GM18861 (cell line): ENCODE measurements around the gene SCGB2B2.
A peak's percentile ranks its signal among the peaks of the same experiment; 100 is the strongest.
"Not testable (repeated sequence)": the region's sequence is repeated elsewhere in the genome, so short reads cannot be mapped to it uniquely, and the experiment has no call there.

Experiments used
- ATAC-seq: cut with Tn5 transposase; IDR thresholded peaks from one replicate; pipeline ENCODE4 v1.9.1; 2021; ENCODE audit not compliant: unreplicated experiment

Gene SCGB2B2, protein sequence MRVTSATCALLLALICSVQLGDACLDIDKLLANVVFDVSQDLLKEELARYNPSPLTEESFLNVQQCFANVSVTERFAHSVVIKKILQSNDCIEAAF

DNA sequence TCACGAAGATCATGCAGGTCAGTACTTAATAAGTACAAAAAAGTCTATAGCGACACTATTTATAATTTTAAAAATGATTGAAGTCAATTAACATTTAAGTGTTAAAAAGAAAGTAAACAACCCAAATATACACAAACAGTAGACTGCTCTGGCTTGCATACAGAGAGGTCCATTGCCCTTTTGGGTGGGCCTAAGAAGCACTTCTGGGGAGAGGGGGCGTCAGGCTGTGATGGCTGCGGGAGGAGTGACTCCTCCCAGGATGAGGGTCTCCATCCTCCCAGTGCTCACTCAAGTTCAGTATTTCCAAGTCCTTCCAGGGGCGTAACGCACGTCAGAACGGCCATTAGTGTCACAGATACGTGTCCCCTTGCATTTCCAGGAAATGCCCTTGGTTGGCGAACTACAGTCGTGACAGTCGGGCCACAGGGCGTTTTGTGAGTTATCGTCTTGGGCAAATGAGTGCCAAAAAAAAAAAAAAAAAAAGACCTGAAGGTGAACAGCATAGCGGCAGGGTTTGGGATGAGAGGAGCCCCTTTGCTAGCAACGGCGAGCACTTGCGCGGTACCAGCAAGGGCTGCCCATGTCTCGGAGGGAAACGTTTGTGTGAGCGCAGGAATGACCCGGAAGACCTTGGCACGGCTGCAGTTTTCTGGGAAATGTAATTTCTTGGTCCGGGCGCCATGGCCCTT lies at the start of gene SCGB2B2:
SCGB2B2 (minus strand) TSS at position 463 of the 689 bp plus-strand sequence. CDS start 82,596 bp downstream, outside the sequence.
- ATAC-seq, result peak; percentile 35

DNA sequence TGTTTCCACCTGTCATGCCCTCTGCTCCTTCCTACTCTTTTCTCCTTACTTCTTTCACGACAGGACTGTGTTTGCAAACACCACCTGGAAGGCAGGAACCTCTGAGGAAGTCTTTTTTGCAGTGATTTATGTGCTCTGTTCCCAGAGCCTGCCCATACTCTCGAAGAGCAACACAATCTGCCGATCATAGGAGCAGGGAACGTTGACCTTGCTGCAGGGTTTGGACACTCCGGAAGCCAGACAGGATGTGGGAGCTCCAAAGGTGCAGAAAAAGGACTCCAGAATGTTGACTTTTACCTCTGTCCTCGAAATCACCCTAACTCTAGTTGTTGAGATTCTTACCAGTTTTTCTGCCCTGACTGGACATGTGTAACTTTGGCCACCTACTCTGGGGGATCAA lies 48.4 kb upstream of the SCGB2B2 start:
- ATAC-seq, result no peak

DNA sequence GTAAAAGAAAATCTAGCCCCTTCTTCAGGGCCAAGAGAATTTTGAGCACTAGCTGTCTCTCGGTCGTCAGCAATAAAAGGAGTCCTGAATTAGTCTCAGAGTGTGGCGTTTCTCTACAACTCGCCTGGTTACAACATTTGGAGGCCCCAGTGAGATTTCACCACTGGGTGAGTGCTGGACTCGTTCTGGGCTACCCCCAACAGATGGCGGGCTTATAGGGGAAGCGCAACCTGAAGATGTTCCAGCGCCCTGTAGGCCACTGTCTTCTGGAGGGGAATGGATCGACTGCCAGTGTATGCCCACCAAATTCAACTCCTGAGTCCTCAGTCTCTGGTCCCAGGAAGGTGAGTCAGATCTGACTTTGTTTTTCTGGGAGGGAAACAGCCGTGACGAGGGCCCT lies 45.4 kb upstream of the SCGB2B2 start:
- ATAC-seq, result no peak

DNA sequence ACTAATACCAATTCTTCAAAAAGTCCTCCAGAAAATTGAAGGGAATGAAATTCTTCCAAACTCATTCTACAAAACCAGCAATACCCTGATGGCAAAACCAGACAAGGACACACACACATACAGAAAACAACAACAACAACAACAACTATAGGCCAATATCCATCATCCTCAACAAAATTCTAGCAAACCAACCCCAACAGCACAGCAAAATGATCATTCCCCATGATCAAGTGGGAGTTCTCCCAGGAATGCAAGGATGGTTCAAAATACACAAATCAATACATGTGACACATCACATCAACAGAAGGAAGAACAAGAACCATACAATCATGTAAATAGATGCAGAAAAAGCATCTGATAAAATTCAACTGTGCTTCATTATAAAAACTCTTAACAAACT lies 38.4 kb upstream of the SCGB2B2 start:
- ATAC-seq, result no peak

DNA sequence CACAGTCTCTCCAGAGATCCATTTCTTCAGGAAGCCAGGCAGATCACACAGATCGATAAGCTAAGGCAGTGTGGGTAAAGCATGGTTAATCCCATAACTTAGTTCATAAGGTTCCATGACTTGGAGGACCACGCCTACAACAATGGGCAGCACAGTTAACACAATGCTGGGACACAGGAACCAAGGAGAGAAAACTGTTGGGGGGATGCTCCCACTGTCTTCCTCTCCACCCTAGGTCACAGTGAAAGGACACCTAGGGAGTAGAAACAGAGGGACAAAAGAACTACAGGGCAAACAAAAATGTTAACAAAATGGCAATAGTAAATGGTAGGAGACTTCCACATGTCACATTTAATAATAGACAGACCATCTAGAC lies 36.3 kb upstream of the SCGB2B2 start:
- no peak for ATAC-seq

DNA sequence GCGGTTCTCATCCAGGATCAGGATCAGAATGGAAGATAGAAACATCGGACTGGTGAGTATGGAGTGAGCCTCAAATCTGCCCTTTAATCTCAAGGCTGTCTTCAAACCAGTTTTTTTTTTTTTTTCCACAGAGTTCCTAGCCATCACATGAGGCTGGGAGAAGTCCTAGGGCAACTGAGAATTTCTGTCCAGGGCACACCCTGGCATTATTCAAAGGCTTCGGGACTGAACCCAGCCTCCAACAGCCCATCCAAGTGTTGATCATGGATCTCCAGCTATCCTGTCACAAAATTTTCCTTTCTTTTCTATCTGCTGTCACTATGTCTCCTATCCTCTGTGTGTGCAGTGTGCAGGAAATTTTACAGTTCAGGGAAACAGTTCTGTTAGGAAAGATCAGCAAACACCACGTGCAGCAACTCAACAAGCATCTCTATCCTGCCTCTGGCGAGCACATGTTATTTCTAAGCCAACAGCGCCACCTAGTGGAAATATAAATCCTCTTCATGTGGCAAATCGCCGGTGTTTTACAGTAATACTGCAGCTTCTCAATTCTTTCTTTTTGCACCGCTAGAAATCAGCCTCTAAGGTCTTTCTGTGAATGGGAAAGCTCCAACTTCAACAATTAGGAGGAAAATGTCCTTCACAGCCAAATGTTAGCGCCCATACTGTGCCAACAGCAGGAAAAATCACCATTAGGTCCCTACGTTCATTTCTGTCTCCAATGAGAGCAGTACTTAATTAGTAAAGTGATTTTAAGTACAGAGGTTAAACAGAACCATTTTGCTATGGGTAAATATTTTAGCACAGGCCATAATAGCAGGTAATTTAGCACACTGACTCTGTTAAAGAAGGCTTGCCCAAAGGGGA lies 35.7 kb upstream of the SCGB2B2 start:
- ATAC-seq, result no peak

DNA sequence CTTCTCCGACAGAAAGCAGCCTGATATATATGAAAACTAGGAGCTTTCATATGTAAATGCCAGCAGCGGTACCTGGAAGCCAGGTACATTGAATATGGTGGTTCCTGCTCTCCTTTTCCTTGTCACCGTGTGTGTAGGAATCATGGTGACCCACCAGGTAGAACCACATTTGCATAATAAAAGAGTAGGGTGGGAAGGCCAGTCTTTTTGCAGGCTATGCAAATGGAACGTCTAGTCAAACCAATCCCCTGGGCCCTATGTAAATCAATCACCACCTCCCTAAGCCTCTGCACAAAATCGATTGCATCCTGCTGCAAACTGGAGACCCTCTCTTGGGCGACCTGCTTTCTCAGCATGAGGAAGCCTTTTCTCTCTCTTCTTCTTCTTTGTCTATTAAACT lies 34.9 kb upstream of the SCGB2B2 start:
- no peak for ATAC-seq

DNA sequence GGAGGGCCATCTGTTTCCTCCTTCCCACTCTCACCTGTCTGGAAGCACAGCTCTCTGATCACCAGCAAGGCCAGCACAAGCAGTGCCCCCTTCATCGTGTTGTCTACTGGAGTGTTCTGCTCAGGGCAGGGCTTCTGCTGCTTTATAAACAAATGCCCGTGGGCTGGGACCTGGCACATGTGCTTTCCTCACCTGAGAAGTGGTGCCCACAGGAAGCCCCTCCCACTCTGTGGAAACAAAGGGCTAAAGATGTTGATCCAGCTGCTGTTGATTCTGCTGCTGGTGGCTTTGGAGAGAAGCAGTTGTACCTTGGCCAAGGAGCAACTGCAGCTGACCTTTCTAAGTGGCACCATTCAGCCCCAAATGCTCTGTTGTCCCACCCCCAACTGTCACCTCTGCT lies 30.7 kb upstream of the SCGB2B2 start:
- no peak for ATAC-seq

DNA sequence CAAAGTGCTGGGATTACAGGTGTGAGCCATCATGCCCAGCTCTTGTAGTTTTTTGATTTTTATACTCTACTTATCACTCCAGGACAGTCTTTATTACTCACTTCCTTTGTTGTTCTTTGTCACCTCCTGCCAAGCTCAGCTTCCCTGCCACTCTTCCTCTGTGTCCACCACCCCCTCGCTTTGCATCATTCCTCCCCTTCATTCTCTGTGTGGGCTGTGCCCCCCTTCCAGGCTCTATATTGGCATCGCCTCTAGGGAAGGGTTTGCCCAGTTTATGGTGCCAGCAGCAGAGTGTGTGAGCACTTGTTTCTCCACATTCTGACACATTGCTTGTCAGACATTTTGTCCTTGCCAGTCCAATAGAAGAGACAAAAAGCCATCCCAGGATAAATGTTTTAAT lies 15.6 kb upstream of the SCGB2B2 start:
- no peak for ATAC-seq

DNA sequence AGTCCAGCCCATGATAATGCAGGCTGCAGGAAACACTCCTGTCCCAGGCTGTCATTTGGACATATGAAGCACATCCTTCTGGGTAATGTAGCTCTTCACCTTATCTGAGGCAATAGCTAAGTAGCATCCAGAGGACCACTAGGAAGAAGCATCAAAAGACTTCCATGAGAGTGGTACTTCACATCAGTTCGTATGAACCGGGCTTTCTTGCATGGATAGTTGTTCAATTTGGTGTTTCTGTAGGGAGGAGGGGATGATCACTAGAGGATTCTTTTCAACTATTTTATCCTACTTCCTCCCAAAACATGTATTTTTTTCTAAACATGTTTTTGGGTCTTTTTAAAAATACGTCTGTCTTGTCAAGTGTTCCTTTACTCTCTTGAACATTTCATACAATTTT lies 13.4 kb upstream of the SCGB2B2 start:
- no peak for ATAC-seq

DNA sequence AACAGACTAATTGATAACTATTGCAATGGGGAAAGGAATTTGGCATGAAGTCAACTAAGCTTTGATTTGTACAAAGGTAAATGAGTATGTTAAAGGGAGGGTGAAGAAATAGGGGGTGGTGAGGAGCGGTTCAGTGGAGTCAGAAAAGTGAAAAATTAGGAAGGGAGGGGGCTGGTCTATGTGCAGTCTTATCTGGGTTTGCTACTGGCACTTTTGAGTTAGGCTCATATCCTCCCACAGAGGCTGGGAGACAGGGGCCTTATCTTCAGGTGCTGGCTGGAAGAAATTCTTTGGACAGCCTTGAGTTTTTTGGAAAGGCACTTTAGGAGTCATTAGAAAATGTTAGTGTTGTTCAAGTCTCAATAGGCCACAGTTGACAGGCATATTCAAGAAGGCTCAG lies 11.6 kb upstream of the SCGB2B2 start:
- ATAC-seq, result no peak

DNA sequence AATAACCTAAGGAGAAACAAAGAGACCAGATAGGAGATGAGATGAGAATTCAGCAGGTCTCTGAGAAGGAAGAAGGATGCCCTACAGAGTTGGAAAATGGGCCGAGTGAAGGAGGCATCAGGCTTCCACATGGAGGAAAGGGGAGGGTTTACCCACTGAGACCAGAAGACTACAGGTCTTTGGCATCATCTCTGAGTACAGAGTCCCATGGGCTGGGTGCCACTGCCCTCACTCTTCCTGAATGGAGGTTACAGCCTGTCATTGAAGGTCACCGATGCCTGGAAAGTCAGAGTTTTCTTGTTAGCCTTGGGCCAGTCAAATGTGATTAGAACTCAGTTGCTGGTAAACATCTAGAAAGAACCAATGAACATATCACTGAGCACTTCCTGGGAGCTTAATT lies 10.4 kb upstream of the SCGB2B2 start:
- no peak for ATAC-seq

DNA sequence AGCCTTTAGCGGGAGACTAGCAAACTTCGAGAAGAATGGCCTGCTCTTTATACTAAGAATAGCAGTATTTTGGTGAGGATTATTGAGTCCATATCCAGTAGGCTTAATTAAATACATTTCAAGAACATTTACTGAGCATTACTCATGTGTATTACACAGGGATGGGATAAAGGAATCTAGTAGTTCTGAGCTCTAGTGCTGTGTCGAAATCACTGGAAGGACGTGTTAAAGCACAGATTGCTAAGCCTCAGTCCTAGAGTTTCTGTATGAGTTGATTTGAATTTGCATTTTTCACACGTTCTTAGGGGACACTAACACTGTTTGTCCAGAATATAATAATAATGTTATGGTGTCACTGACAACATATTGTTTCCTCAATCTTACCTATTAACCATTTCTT lies 9.5 kb upstream of the SCGB2B2 start:
- no peak for ATAC-seq

DNA sequence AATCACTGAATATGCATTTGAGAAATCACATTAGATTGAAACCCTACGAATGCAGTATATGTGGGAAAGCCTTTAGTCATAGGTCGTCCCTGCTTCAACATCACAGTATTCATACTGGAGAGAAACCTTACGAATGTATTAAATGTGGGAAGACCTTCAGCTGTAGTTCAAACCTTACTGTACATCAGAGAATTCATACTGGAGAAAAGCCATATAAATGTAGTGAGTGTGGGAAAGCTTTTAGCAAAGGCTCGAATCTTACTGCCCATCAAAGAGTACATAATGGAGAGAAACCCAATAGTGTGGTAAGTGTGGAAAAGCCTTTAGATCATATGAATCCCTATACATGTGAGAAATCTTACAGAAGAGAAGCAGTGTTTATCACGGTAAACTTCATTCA lies 8.3 kb upstream of the SCGB2B2 start:
- not testable (repeated sequence) for ATAC-seq

DNA sequence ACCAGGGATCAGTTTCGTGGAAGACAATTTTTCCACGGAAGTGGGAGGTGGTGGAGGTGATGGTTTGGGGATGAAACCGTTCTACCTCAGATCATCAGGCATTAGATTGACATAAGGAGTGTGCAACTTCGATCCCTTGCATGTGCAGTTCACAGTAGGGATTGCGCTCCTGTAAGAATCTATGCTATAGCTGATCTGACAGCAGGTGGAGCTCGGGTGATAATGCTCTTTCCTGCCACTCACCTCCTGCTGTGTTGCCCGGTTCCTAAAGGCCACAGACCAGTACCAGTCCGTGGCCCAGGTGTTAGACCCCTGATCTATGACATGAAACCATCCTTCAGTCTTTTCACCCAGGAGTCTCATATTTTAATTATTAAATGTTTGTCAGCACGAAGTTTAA lies 4.5 kb upstream of the SCGB2B2 start:
- no peak for ATAC-seq

DNA sequence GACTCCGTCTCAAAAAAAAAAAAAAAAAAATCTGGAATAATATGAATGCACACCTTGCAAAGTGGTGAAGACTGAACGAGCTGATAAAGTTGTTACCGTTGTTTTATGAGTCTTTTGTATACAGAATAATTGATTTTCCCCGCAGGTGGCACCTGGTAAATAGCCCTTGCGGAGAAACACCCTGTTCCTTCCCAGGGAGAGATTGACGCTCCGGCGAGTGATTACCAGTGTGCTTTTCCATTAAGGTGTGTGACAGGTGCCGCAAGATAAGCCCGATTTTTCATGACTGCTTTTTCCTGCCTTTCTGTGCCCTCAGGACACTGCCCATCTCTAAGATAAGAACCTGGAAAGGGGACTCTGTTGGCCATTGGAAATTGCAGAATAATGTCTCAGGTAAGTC lies 1.5 kb upstream of the SCGB2B2 start:
- ATAC-seq, result no peak

DNA sequence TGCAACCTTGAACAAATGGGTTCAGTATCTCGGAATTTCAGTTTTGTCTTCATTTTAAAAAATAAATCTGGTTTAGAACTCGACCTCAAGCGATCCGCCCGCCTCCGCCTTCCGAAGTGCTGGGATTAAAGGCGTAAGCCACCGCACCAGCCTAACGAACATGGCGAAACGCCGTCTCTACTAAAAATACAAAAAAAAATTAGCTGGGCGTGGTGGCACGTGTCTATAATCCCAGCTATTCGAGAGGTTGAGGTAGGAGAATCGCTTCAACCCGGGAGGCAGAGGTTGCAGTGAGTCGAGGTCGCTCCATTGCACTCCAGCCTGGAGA lies 1.1 kb upstream of the SCGB2B2 start:
- ATAC-seq, result no peak

DNA sequence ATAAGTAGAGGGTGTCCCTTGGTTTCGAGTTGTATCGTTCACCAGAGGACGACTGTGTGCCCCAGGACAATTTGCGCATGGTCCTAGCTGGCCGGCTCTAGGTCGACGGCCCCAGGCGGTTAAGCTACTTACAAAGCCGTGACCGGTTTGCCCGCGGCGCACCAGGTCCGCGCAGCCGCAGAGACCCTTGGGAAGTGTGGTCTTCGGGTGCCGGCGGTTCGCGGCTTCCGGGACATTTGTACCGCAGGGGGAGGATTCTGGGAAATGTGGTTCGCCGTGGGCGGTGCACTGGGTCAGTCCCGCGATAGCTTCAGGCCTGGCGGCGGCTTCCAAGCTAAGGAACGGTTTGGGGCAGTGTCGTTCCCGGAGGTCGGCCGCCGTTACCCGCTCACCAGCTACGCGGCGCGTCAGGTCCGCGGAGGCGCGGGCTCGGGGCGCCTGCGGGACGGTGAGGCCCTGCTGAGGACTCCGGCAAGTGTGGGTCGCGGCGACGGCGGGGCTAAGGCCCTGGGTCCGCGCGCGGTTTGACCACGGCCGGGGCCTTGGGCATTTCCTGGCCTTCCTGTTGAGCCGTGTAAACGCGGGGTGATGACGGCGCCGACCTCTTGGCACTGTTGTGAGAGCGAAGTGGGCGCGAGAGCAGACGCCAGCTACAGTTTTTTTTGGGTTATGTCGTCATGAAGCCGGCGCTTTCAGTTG lies 576 bp upstream of the SCGB2B2 start, which contains the start of gene ZNF302:
ZNF302 (plus strand) TSS at position 293 of the 699 bp plus-strand sequence. CDS start 1,127 bp downstream, outside the sequence.
- ATAC-seq, result peak; percentile 83

DNA sequence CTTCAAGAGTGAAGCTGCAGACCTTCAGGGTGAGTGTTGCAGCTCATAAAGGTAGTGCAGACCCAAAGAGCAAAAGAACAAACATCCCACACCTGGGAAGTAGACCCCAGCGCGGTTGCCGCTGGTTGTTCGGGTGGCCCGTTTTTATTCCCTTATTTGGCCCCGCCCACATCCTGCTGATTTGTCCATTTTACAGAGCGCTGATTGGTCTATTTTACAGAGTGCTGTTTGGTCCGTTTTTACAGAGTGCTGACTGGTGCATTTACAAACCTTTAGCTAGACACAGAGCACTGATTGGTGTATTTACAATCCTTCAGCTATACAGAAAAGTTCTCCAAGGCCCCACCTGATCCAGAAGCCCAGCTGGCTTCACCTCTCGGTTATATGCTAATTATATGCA lies 1.0 kb downstream of the SCGB2B2 start:
- no peak for ATAC-seq

DNA sequence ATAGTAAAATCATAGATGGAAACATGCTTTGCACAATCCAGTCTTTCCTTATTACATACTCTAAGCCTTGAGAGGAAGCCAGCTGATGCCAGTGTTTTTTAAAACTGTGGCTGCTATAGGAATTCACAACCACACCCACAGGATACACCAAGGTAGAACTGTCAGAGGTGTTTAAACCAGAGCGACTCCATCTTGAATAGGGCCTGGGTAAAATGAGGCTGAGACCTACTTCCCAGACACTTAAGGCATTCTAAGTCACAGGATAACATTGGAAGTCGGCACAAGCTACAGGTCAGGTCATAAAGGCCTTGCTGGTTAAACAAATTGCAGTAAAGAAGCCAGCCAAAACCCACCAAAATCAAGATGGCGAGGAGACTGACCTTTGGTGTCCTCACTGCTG lies 1.7 kb downstream of the SCGB2B2 start:
- ATAC-seq, result no peak

DNA sequence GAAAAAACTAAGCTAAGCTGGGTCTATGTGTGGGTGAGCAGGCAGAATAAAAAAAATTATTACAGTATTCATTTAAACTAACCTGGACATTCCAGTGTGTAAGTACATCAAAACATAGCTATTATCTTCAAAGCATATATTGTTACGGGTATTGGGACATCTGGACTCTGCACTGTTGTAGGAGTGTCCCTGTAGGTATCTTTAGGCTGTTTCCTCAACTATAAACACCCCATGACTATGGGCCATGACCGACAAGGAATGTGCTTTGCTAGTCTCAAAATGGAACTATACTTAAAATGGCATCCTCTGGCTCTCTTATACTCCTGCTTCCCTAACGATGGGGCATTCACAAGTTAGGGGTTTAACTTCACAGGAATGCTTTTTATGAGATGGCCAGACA lies 3.4 kb downstream of the SCGB2B2 start:
- no peak for ATAC-seq

DNA sequence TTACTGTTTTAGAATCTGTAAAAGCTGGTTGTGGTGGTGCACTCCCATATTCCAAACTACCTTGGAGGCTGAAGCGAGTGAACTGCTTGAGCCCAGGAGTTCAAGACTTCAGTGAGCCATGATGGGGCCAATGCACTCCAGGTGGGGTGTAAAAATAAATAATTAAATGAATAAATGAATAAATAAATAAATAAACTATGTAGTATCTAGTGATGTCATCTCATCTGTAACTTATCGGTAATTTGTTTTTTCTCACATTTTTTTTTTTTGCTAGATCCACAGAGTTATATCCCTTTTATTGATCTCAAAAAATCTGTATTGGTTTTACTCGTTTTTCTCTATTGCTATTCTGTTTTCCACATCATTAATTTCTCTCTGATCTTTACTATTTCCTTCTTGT lies 5.0 kb downstream of the SCGB2B2 start:
- ATAC-seq, result no peak
